ENCODE results near the gene PET100. TPM values are rescaled to one million over a fixed set of nuclear protein-coding genes. Genes with fewer than 3 reads are reported as not detected.

PET100 gene
- polyA plus RNA-seq, 1 donor (not counting 4 experiments of a cell fraction or from before 2014, with no cell fraction given) = 85.8 TPM

- dilution Hi-C loops (cut with MboI; ENCODE audit: extremely low pct_ligation_motif_present, low sequenced_read_pairs) = no loop called here
- Histone ChIP-seq H3K36me3 (ENCODE audit: control insufficient read depth in 2 of 2, extremely low read depth in 1 of 2, insufficient read depth in 2 of 2, low read length in 2 of 2) (peaks cover 14 to 17% of the 10 kb centered on the region in 2 experiments), H3K27me3 (ENCODE audit: control insufficient read depth, extremely low read depth, insufficient read depth, low read length) (no peaks in the 10 kb centered on the region), H4K20me1 (ENCODE audit: control insufficient read depth, extremely low read depth, insufficient read depth, low read length) (no peaks in the 10 kb centered on the region), H3K4me2 (ENCODE audit: control insufficient read depth, extremely low read depth, insufficient read depth, low read depth, low read length) (no peak overlapping the region), H3K4me3 (ENCODE audit: control insufficient read depth in 2 of 3, extremely low read depth in 1 of 3, insufficient read depth in 2 of 3, low read depth in 1 of 3, low read length in 3 of 3) (no peak overlapping the region), H3K9me1 (ENCODE audit: control insufficient read depth, extremely low read depth, insufficient read depth, low read length) (no peaks in the 10 kb centered on the region), H2AFZ (ENCODE audit: control insufficient read depth, low read length) (no peak overlapping the region), H3K9me3 (ENCODE audit: control insufficient read depth, low read depth, low read length) (no peaks in the 10 kb centered on the region), H3K9ac (ENCODE audit: control insufficient read depth, extremely low read depth, insufficient read depth, low read length) (no peak overlapping the region), H3K79me2 (ENCODE audit: control insufficient read depth, insufficient read depth, low read length) (no peaks in the 10 kb centered on the region), H3K27ac (ENCODE audit: control insufficient read depth, insufficient read depth, low read length) (no peak overlapping the region), H3K4me1 (ENCODE audit: control insufficient read depth, extremely low read depth, insufficient read depth, low read length) (no peaks in the 10 kb centered on the region)
- DNase-seq (ENCODE audit: low read depth, low spot score) (no peak), FAIRE-seq (no peak)
- TF ChIP-seq CTCF (optimal IDR thresholded peaks at IDR 0.05 in 1 of 3, IDR thresholded peaks at IDR 0.05 in 1 of 3, conservative IDR thresholded peaks at IDR 0.05 in 1 of 3; ENCODE audit: extremely low read depth in 1 of 3, insufficient read depth in 2 of 3, low read length in 3 of 3) (no peak), EZH2 (IDR thresholded peaks at IDR 0.05; ENCODE audit: low read length) (no peak)
Observed at GRCh38 chr19:7618348-7618747, 11.2 kb upstream of the PET100 start.

- Histone ChIP-seq H3K36me3 (ENCODE audit: control insufficient read depth in 2 of 2, extremely low read depth in 1 of 2, insufficient read depth in 2 of 2, low read length in 2 of 2) (peaks cover 14% of the 10 kb centered on the region in 2 experiments), H3K27ac (ENCODE audit: control insufficient read depth, insufficient read depth, low read length) (no peak overlapping the region)
Observed at GRCh38 chr19:7618771-7619510, 10.7 kb upstream of the PET100 start.

More at GRCh38 chr19:7618771-7619510, 10.7 kb upstream of the PET100 start:
- dilution Hi-C loops (cut with MboI; ENCODE audit: extremely low pct_ligation_motif_present, low sequenced_read_pairs) = no loop called here
- DNase-seq (ENCODE audit: low read depth, low spot score) (no peak), FAIRE-seq (no peak)
- no peaks in the 10 kb centered on the region for H4K20me1 ChIP-seq (ENCODE audit: control insufficient read depth, extremely low read depth, insufficient read depth, low read length)
- no peak overlapping the region for H3K4me2 ChIP-seq (ENCODE audit: control insufficient read depth, extremely low read depth, insufficient read depth, low read depth, low read length)
- H3K79me2 ChIP-seq (ENCODE audit: control insufficient read depth, insufficient read depth, low read length) = no peaks in the 10 kb centered on the region
- H2AFZ ChIP-seq (ENCODE audit: control insufficient read depth, low read length) = no peak overlapping the region
- no peaks in the 10 kb centered on the region for H3K4me1 ChIP-seq (ENCODE audit: control insufficient read depth, extremely low read depth, insufficient read depth, low read length)
- H3K4me3 ChIP-seq (ENCODE audit: control insufficient read depth in 2 of 3, extremely low read depth in 1 of 3, insufficient read depth in 2 of 3, low read depth in 1 of 3, low read length in 3 of 3) = no peak overlapping the region
- H3K9ac ChIP-seq (ENCODE audit: control insufficient read depth, extremely low read depth, insufficient read depth, low read length) = no peak overlapping the region
- no peak for TF ChIP-seq CTCF (optimal IDR thresholded peaks at IDR 0.05 in 1 of 3, IDR thresholded peaks at IDR 0.05 in 1 of 3, conservative IDR thresholded peaks at IDR 0.05 in 1 of 3; ENCODE audit: extremely low read depth in 1 of 3, insufficient read depth in 2 of 3, low read length in 3 of 3)
- TF ChIP-seq EZH2 (IDR thresholded peaks at IDR 0.05; ENCODE audit: low read length) = no peak
- H3K27me3 ChIP-seq (ENCODE audit: control insufficient read depth, extremely low read depth, insufficient read depth, low read length) = no peaks in the 10 kb centered on the region
- no peaks in the 10 kb centered on the region for H3K9me3 ChIP-seq (ENCODE audit: control insufficient read depth, low read depth, low read length)
- H3K9me1 ChIP-seq (ENCODE audit: control insufficient read depth, extremely low read depth, insufficient read depth, low read length) = no peaks in the 10 kb centered on the region
